ENCODE measurements around the gene LMF1. TPM values are rescaled to one million over a fixed set of nuclear protein-coding genes. Genes with fewer than 3 reads are reported as not detected.

Gene LMF1
- total and polyA plus RNA-seq, 2 of the 8 experiments (the other 6 are each of a cell fraction or from before 2014, with no cell fraction given), result 3.5 to 9.1 TPM

- no peak for TF ChIP-seq KDM5A (IDR thresholded peaks at IDR 0.05; ENCODE audit: low read length)
- TF ChIP-seq POLR2AphosphoS5 (IDR thresholded peaks at IDR 0.05; ENCODE audit: low read depth, low read length), result no peak
- TF ChIP-seq CTCF (IDR thresholded peaks at IDR 0.05; ENCODE audit: control extremely low read depth in 1 of 3, insufficient read depth in 1 of 3, low read depth in 1 of 3, low read length in 3 of 3), result no peak
- no peak for TF ChIP-seq PHF8 (conservative IDR thresholded peaks at IDR 0.05; ENCODE audit: low read depth, low read length)
- no peak for TF ChIP-seq CEBPB (IDR thresholded peaks at IDR 0.05; ENCODE audit: low read depth, low read length)
- TF ChIP-seq FOSL1 (IDR thresholded peaks at IDR 0.05; ENCODE audit: insufficient read depth, low read depth, low read length), result no peak
- TF ChIP-seq RXRA (IDR thresholded peaks at IDR 0.05; ENCODE audit: insufficient read depth, low read depth, low read length), result no peak
Measured at GRCh38 chr16:874366-875181, 96.2 kb downstream of the LMF1 start (continued).

All from H1 (cell line).